ENCODE data around the gene PCSK6.

The PCSK6 gene

GRCh38 chr15:101461097-101461496, 28.4 kb downstream of the PCSK6 start:
- DNase-seq, result no peak
- Histone ChIP-seq H3K27me3 (peaks cover 0 to 9% of the 10 kb centered on the region in 2 donors), H3K4me1 (no peaks in the 10 kb centered on the region), H3K27ac (no peak overlapping the region), H3K36me3 (no peaks in the 10 kb centered on the region), H3K9me3 (no peaks in the 10 kb centered on the region), H3K4me3 (no peak overlapping the region)
- TF ChIP-seq CTCF (IDR thresholded peaks at IDR 0.05), result no peak
- intact Hi-C loops (cut with DNase I; ENCODE audit: low total_unique reads), result no loop called here

- H3K4me1 ChIP-seq, result no peaks in the 10 kb centered on the region
- peaks cover 0 to 6% of the 10 kb centered on the region in 2 donors for H3K27me3 ChIP-seq
- intact Hi-C loops (cut with DNase I; ENCODE audit: low total_unique reads), result no loop called here
- no peak for TF ChIP-seq CTCF (IDR thresholded peaks at IDR 0.05)
- no peak overlapping the region for H3K27ac ChIP-seq
- no peaks in the 10 kb centered on the region for H3K9me3 ChIP-seq
- H3K4me3 ChIP-seq, result no peak overlapping the region
- DNase-seq, result no peak
- no peaks in the 10 kb centered on the region for H3K36me3 ChIP-seq
These were observed 29.8 kb downstream of the PCSK6 start for GRCh38 chr15:101459579-101460300.

- DNase-seq, result no peak
- Histone ChIP-seq H3K4me3 (no peak overlapping the region), H3K27me3 (peaks cover 0 to under 1% of the 10 kb centered on the region in 2 donors), H3K9me3 (no peaks in the 10 kb centered on the region), H3K4me1 (no peaks in the 10 kb centered on the region), H3K36me3 (no peaks in the 10 kb centered on the region), H3K27ac (no peak overlapping the region)
- TF ChIP-seq CTCF (IDR thresholded peaks at IDR 0.05), result no peak
- intact Hi-C loops (cut with DNase I; ENCODE audit: low total_unique reads), result no loop called here
These were observed 30.5 kb downstream of the PCSK6 start for GRCh38 chr15:101458908-101459578.

DNA sequence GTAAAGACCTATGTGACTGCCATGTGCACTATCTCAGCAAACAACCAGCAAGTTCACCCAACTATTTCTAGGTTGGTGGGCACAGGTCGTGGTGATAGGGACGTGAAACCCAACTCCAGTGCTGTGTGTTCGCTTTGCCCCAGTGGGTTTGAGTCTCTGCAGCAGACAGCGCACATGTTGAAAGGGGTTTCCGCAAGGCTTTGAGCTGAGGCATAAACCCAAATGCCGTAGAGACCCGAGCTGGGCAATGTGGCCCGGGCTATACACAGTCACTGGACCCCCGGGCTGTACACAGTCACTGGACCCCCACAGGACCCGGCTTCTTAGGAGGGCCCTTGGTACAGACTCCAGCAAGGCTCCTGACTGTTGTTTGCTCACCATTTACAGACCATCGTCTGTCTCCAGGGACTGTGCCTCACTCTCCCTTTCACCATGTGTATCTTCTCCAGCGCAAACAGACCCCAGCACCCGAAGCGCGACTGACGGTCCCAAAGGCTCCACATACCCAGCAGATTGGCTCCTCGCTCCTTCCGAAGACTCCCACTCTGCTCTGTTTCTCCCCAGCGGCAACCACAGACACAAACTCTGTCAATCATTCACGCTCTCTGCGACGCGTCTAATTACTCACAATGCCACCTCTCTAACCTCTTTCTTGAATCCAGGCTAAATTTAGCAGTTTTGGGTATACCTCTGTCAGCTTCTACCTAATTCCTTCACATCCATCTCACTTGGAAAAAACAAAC, 31.2 kb downstream of the PCSK6 start:
- no peak for TF ChIP-seq CTCF (IDR thresholded peaks at IDR 0.05)
- H3K9me3 ChIP-seq, result no peaks in the 10 kb centered on the region
- DNase-seq, result no peak
- no peaks in the 10 kb centered on the region for H3K4me1 ChIP-seq
- peaks cover 0 to under 1% of the 10 kb centered on the region in 2 donors for H3K27me3 ChIP-seq
- intact Hi-C loops (cut with DNase I; ENCODE audit: low total_unique reads), result no loop called here
- H3K4me3 ChIP-seq, result no peak overlapping the region
- H3K27ac ChIP-seq, result no peak overlapping the region
- no peaks in the 10 kb centered on the region for H3K36me3 ChIP-seq

DNA sequence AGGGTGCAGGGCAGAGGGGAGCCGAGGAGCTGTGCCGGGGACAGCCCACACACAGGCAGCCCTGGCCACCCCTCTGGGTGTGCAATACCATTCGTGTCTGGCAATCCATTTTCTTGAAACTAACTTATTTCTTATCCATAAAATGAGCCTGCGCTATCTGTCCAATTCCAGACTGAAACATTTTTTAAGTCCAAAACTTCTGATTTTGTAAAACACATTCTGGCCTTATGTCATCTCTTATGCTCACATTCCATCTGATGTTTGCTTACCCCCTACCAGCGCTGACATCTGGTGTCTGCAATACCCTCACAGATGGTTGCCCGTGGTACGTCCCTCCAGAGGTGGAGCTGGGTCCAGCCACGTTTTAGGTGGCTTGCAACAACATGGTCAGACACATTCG, 31.8 kb downstream of the PCSK6 start:
- TF ChIP-seq CTCF (IDR thresholded peaks at IDR 0.05), result no peak
- no peak for DNase-seq
- Histone ChIP-seq H3K27me3 (peaks cover 0 to 6% of the 10 kb centered on the region in 2 donors), H3K27ac (no peak overlapping the region), H3K36me3 (no peaks in the 10 kb centered on the region), H3K9me3 (no peaks in the 10 kb centered on the region), H3K4me3 (no peak overlapping the region), H3K4me1 (no peaks in the 10 kb centered on the region)
- intact Hi-C loops (cut with DNase I; ENCODE audit: low total_unique reads), result no loop called here
